PC-3 (cell line): ENCODE results near the gene INSL6.

Experiments
- CTCF ChIP-seq: fragments of 300-600 bp; sonication (generic); conservative IDR thresholded peaks from 2 replicates; pipeline ENCODE4 v1.5.1; 2017; ENCODE audit warnings: antibody characterized with exemption, low read depth, mild to moderate bottlenecking, low read length
- EZH2 ChIP-seq: fragments of 300-600 bp; sonication (generic); IDR thresholded peaks from one replicate; pipeline ENCODE4 v1.6.1; 2017; ENCODE audit warnings: antibody characterized with exemption, mild to moderate bottlenecking, low read length; ENCODE audit not compliant: unreplicated experiment
- EZH2phosphoT487 ChIP-seq: fragments of 300-600 bp; sonication (generic); IDR thresholded peaks from 2 replicates; pipeline ENCODE4 v1.6.1; 2018; ENCODE audit warnings: mild to moderate bottlenecking, antibody characterized with exemption, low read length, borderline replicate concordance

DNA sequence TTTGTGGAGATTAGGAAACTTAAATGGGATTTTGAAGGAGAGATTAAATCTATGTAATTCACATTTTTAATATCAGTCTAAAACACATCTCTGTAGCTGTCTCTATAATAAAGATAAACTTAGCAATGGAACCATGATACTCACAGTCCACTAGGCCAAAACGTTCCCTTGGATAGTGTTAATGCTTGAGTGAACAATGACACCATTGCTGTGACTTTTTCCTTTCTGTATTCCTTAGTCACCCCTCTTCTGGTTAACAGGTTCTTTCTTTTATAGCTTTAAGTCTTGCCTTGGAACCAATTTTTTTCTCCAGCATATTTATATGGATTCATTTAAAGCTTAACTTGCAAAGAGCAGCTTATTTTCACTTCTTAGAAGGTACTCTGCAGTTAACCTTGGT lies 63.3 kb downstream of the INSL6 start:
- TF ChIP-seq EZH2 (no peak), CTCF (no peak), EZH2phosphoT487 (no peak)
